GM12878 (cell line): ENCODE data around the gene NPC1.

Source experiments
- DPF2 ChIP-seq: fragments of 450-650 bp; IDR thresholded peaks from 2 replicates; pipeline ENCODE4 v1.6.1; 2017; ENCODE audit warnings: mild to moderate bottlenecking
- GABPA ChIP-seq: IDR thresholded peaks from 2 replicates; pipeline ENCODE4 v1.6.1; 2014; ENCODE audit warnings: antibody characterized with exemption, low read depth, mild to moderate bottlenecking, inconsistent platforms
- IKZF1 ChIP-seq: fragments of 450-650 bp; conservative IDR thresholded peaks from 2 replicates; pipeline ENCODE4 v1.6.1; 2017; ENCODE audit warnings: antibody characterized with exemption, mild to moderate bottlenecking
- MTA3 ChIP-seq: IDR thresholded peaks from 2 replicates; pipeline ENCODE4 v1.6.1; 2012; ENCODE audit warnings: low read length, inconsistent platforms, borderline replicate concordance
- SP1 ChIP-seq: IDR thresholded peaks from one replicate; pipeline ENCODE4 v1.6.1; 2011; ENCODE audit warnings: low read depth, low read length
- SUPT20H ChIP-seq: IDR thresholded peaks from 2 replicates; pipeline ENCODE4 v1.6.1; 2011; ENCODE audit warnings: low read depth, mild to moderate bottlenecking, low read length, moderate library complexity, borderline replicate concordance; ENCODE audit not compliant: control insufficient read depth
- USF2 ChIP-seq: IDR thresholded peaks from 2 replicates; pipeline ENCODE4 v1.6.1; 2011; ENCODE audit warnings: low read depth, low read length, improper control_type of control experiment, borderline replicate concordance
- ZBTB33 ChIP-seq: fragments of 450-650 bp; IDR thresholded peaks from 2 replicates; pipeline ENCODE4 v1.6.1; 2017; ENCODE audit warnings: mild to moderate bottlenecking
- TF ChIP-seq, protein P1 (sequence below), 3 experiments: IDR thresholded peaks in 2 of 3; conservative IDR thresholded peaks in 1 of 3; 2 replicates each; pipeline ENCODE4 v1.5.1; 2011; ENCODE audit warnings: low read depth in 3 of 3, low read length in 3 of 3, mild to moderate bottlenecking in 3 of 3, control low read depth in 2 of 3, moderate library complexity in 2 of 3, inconsistent platforms in 1 of 3, mixed read lengths in 1 of 3; ENCODE audit not compliant: control insufficient read depth in 2 of 3, insufficient read depth in 1 of 3; ENCODE audit errors: extremely low read depth in 1 of 3
- TF ChIP-seq, protein P2 (sequence below): fragments of 450-650 bp; IDR thresholded peaks from 2 replicates; pipeline ENCODE4 v1.6.1; 2016; ENCODE audit warnings: mild to moderate bottlenecking

DNA sequence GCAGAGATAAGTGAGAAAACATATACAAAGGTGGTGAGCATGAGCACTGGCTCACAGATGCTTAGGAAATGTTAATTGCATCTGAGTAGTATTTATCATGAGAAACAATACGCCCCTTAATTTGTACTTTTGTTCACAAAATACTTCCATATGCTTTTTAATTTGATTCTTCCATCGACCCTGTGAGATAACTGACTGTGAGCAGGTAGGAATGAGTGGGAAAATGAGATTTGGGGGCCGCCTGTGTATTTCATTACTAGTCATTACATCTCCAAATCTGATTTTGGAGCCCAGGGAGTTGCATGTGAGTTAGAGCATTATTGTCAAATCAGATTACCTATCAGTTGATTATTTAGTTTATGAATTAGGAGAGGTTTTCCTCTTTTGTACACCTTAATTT, 36.7 kb upstream of the NPC1 start:
- no peak for TF ChIP-seq SUPT20H
- no peak for TF ChIP-seq ZBTB33
- no peak for TF ChIP-seq GABPA
- no peak for TF ChIP-seq SP1
- no peak for TF ChIP-seq USF2
- TF ChIP-seq MTA3: no peak
- TF ChIP-seq, protein P1, sequence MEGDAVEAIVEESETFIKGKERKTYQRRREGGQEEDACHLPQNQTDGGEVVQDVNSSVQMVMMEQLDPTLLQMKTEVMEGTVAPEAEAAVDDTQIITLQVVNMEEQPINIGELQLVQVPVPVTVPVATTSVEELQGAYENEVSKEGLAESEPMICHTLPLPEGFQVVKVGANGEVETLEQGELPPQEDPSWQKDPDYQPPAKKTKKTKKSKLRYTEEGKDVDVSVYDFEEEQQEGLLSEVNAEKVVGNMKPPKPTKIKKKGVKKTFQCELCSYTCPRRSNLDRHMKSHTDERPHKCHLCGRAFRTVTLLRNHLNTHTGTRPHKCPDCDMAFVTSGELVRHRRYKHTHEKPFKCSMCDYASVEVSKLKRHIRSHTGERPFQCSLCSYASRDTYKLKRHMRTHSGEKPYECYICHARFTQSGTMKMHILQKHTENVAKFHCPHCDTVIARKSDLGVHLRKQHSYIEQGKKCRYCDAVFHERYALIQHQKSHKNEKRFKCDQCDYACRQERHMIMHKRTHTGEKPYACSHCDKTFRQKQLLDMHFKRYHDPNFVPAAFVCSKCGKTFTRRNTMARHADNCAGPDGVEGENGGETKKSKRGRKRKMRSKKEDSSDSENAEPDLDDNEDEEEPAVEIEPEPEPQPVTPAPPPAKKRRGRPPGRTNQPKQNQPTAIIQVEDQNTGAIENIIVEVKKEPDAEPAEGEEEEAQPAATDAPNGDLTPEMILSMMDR (IDR thresholded peaks at IDR 0.05 in 2 of 3, conservative IDR thresholded peaks at IDR 0.05 in 1 of 3; ENCODE audit: control insufficient read depth in 2 of 3, extremely low read depth in 1 of 3, insufficient read depth in 1 of 3, low read depth in 3 of 3, low read length in 3 of 3): no peak
- no peak for TF ChIP-seq DPF2
- TF ChIP-seq, protein P2, sequence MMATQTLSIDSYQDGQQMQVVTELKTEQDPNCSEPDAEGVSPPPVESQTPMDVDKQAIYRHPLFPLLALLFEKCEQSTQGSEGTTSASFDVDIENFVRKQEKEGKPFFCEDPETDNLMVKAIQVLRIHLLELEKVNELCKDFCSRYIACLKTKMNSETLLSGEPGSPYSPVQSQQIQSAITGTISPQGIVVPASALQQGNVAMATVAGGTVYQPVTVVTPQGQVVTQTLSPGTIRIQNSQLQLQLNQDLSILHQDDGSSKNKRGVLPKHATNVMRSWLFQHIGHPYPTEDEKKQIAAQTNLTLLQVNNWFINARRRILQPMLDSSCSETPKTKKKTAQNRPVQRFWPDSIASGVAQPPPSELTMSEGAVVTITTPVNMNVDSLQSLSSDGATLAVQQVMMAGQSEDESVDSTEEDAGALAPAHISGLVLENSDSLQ: no peak
- no peak for TF ChIP-seq IKZF1
